CD4-positive, alpha-beta T cell treated with Interleukin-10 for 1 hour (primary cell): ENCODE measurements around the gene MSRB1.
"Not testable (repeated sequence)": the region's sequence is repeated elsewhere in the genome, so short reads cannot be mapped to it uniquely, and the experiment has no call there.

Experiments used
- DNase-seq: peaks from one replicate; pipeline ENCODE4 v3.0.0-alpha.2; 2020

Gene MSRB1

DNA sequence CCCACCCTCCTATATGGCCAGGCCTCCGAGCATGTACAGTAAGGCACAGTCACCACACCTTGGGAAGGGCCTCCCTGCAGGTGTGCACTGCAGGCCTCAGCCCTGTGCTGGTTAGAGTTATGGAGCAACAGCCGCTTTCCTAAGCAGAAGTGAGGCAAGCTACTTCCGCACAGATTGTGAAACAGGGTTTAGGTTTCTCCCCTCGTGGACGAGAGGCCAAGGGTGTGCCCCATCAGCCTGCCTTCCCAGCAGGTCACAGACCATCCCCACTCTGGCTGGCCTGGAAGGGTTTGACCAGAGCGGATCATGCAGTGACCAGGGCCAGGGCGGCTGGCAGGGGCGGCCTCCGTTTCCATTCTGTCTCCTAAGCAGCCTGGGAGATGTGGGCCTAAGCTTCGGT is 4.7 kb downstream of the MSRB1 start:
- no peak for DNase-seq

- DNase-seq, result no peak
These were observed 6.0 kb downstream of the MSRB1 start for GRCh38 chr16:1936945-1937479.

- no peak for DNase-seq
These were observed 9.8 kb downstream of the MSRB1 start for GRCh38 chr16:1933097-1933661.

DNA sequence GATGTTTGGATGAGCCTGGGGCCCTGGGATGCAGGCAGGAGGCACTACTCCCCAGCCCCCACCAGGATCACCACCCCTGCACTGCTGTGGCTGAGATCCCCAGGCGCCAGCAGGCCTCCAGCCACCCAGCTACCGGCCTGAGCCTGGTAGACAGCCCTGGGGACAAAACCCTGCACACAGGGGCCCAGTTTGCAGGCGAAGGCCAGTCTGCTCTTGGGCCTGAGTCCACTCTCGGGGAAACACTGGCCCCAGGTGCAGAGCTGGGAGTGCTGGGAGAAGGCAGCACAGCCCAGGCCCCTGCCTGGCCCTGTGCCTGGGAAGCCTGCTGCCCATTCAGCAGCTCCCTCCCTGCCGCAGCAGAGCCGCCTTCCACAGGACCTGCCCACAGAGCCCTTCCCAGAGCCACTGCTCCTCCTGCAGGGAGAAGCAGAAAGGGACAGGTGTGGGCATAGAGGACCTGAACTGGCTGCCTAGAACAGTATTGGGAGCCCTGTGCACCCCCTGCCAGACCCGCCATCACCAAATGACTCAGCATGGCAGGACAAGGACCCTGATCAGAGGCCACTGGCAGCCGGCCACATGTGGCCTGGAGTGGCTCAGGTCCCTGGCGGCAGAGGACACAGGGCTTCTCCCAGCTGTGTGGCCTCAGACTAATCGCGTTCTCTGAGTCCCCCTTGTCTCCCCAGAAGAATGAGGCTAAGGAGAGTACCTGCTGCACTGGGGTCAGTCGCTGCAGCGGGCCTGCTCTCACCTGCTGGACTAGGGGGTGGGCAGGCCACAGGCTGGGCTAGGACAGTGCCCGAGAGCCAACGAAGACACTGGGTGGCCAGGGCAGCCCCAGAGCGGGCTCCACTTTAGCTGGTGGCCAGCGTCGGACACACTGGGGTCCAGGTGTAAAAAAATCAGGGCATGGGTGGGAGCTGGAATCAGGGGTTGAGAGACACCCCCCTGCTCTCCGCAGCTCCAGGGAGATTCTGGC is 10.7 kb downstream of the MSRB1 start:
- DNase-seq, result no peak

- DNase-seq, result no peak
These were observed 12.7 kb downstream of the MSRB1 start for GRCh38 chr16:1930338-1930720.

DNA sequence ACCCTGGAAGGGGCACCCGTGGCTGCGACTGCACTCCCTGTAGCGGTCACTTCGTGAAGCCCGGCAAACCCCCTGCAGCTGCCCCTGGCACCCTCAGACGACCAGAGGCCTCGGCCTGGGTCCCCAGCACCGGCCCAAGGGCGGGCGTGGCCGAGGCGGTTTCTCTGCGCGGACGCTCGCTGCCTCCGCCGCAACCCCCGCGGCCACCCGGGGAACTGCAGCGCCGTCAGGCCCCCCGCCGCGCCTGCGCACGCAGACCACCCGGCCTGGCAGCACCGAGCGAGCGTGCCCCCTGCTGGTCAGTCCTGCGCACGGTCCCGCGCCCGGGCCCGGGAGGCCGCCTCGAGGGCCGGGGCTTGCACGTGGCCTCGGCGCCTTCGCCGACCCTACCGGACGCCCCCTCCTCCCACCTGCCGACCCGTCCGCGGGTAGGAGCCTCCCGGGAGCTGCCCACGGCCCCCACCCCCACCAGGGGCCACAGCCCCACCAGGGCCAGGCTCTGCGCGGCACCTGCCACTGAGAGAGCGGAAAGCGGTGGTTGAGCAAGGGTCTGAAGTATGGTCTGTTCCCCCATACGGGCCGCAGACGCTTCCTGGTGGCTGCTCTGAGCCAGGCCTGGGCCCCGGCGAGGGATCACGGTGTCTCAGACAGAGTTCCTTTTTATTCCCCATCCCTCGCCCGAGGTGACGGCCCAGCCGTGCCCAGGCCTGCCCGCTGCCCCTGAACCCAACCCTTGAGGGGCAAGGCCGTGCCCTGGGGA is 13.2 kb downstream of the MSRB1 start:
- peak; percentile 92 for DNase-seq

- DNase-seq, result peak; percentile 16
These were observed 13.9 kb downstream of the MSRB1 start for GRCh38 chr16:1929105-1929504.

GRCh38 chr16:1926271-1926670 is 16.7 kb downstream of the MSRB1 start:
- no peak for DNase-seq

DNA sequence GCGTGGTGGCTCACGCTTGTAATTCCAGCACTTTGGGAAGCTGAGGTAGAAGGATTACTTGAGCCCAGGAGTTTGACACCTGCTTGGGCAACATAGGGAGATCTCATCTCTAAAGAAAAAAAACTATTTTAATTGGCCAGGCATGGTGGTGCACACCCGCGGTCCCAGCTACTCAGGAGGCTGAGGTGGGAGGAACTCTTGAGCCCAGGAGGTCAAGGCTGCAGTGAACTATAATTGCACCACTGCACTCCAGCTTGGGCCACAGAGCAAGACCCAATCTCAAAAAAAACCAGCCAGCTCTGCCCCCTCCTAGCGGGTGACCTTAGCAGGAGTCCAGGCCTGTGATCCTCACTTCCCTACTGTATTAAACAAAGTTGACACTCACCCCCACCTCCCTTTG is 18.9 kb downstream of the MSRB1 start:
- DNase-seq, result no peak

- peak; percentile 16 for DNase-seq
These were observed 19.5 kb downstream of the MSRB1 start for GRCh38 chr16:1923299-1924034.

GRCh38 chr16:1922357-1922756 is 20.6 kb downstream of the MSRB1 start:
- DNase-seq, result no peak

DNA sequence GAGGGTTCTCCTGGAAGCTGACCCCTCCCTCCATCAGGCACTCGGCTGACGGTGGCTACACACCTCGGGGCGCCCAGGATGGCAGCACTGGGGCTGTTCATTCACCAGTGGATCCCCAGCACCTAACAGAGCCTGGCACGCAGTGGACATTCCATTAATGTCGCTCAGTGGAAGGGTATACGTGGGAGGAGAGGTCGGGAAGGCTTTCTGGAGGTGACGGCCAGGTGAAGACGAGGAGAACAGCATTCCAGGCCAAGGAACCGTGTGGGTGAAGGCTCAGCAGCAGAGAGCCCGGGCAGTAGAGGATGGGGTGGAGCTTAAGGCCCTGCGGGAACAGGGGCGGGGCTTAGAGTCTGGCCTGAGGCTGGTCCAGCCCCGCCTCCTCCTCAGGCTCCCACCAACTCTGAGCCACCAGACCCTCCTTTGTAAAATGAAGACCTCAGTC is 22.2 kb downstream of the MSRB1 start:
- no peak for DNase-seq

DNA sequence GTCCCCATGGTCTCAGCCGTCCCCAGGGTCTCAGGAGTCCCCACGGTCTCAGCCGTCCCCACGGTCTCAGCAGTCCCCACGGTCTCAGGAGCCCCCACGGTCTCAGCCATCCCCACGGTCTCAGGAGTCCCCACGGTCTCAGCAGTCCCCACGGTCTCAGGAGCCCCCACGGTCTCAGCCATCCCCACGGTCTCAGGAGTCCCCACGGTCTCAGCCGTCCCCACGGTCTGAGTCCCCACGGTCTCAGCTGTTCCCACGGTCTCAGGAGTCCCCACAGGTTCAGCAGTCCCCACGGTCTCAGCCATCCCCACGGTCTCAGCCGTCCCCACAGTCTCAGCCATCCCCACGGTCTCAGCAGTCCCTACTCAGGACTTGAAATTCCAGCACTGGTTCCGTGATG is 22.9 kb downstream of the MSRB1 start:
- DNase-seq, result not testable (repeated sequence)

DNA sequence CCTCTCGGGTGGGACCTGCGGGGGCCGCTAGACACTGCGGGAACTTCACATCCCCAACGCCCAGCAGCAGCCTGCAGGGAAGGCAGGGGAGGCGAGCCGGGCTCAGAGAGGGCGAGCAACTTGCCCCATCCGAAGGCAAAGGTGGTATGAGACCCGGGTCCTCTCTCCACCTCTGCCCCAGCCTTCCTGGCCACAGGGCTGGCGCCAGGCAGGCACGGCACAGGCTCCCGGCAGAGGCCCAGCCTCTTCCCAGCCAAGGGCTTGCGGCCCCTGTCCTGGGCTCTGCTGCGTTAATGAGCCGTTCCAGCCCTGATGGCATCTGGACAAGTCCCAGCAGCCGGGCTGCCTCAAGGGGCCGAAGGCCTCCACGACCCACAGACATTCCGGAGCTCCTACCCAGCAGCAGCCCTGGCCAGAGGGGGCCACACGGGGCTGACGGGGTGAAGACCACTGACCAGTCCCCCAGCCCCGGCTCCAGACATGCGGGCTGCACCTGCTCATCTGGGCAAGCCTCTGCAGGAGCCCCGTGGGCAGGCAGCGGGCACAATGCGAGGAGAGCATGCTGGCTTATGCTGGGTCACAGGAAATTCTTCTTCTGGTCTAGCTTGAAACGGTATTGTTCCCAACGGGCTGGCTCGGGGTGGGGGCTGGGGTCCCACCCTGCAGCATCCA is 23.5 kb downstream of the MSRB1 start:
- no peak for DNase-seq

DNA sequence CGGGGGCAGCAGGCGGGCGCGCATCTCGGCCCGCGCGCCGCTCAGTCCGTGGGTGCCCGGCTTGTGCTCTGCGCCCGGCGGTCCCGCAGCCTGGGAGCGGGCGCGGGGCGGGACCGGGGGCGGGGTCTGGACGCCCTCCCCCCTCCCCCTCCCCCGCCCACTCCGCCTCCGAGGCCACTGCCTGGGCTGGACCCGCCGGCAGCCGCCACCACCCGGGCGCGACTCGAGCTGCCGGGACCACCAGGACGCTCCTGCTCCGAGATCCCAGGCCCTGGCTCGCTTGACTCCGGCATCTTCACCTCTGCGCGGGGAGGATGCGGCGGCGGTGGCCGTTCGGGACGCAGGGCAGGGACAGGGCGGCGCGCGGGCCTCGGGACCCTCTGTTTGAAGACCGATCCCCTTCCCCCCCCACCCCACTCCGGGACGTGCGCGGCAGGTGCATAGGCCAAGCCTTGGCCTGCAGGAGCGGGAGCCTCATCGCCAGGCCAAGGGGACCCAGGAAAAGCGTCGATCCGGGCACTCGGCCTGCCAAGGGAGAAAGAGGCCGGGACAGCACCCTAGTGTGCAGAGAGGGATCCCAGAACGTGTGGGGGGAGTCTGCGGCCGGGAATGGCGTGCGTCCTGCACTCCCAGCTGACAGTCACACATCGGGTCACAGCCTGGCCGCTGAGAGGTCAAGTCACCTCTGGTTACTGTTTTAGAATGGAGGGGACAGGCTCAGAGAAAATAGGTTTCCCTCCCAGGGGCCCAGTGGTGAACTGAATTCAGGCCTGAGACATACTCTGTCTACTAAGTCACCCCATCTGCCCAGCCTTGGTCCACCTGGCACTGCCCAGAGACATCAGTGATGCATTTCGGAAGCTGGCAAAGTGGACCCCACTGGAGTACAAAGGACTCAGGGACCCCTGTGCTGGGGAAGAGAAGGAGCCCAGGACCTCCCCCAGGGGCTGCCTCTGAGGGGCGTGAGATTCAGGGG is 24.4 kb downstream of the MSRB1 start, which contains the start of gene HS3ST6:
TSS of gene HS3ST6 (minus strand) at position 65 of the 976 bp plus-strand sequence. CDS start 92 bp downstream, outside the sequence.
- DNase-seq, result no peak

DNA sequence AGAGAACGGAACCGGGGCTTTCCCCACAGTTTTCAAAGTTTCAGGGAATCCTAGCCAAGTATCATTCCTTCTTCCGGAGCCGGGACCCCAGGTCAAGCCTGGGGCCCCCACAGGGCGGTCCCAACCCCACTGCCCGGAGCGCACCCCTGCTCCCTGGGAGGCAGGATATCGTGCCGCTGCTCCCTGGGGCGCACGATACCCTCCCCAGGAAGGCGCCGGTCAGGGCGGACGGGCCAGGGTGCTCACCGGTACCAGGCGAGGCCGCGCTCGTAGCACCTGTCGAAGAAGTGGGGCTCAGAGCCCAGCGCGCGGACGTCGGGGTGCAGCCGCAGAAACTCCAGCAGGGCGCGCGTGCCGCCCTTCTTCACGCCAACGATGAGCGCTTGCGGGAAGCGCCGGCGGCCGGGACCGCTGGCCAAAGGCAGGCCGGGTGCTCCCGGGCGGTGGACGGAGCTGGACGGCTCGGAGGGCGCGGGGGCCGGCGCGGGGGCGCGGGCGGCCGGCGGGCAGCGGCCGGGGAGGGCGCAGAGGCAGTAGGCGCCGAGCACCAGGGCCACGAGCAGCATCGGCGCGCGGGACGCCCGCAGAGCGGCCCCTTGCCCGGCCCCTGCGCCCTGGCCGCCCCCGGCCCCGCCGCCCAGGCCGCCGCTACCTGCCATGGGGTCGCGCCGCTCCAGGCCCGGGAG is 25.2 kb downstream of the MSRB1 start:
- DNase-seq, result no peak

GRCh38 chr16:1917056-1917664 is 25.8 kb downstream of the MSRB1 start:
- DNase-seq, result no peak

- no peak for DNase-seq
These were observed 26.4 kb downstream of the MSRB1 start for GRCh38 chr16:1916640-1916990.
